ENCODE results near the gene HYKK. TPM values are rescaled to one million over a fixed set of nuclear protein-coding genes. Genes with fewer than 3 reads are reported as not detected.
"Not testable (repeated sequence)": the region's sequence is repeated elsewhere in the genome, so short reads cannot be mapped to it uniquely, and the experiment has no call there.

The HYKK gene
- total RNA-seq, 1 donor from 2014 or later, result 6.0 TPM

- no peaks in the 10 kb centered on the region for H3K4me1 Mint-ChIP-seq
- TF ChIP-seq CTCF (IDR thresholded peaks at IDR 0.05; ENCODE audit: unreplicated experiment), result no peak
- no peaks in the 10 kb centered on the region for H3K9me3 Mint-ChIP-seq
- H3K27ac Mint-ChIP-seq, result no peak overlapping the region
- DNase-seq (ENCODE audit: low spot score in 2 of 2, unreplicated experiment in 2 of 2), result no peak
- H3K36me3 Mint-ChIP-seq, result peaks cover 21% of the 10 kb centered on the region
- H3K27me3 Mint-ChIP-seq (ENCODE audit: low read depth), result peaks cover 2% of the 10 kb centered on the region
- no peak overlapping the region for H3K4me3 Mint-ChIP-seq
Observed at GRCh38 chr15:78551902-78552301, 44.5 kb downstream of the HYKK start.

- peaks cover 20% of the 10 kb centered on the region for H3K36me3 Mint-ChIP-seq
- no peak overlapping the region for H3K27ac Mint-ChIP-seq
- no peak overlapping the region for H3K4me3 Mint-ChIP-seq
- TF ChIP-seq CTCF (IDR thresholded peaks at IDR 0.05; ENCODE audit: unreplicated experiment), result no peak
- peaks cover 3% of the 10 kb centered on the region for H3K27me3 Mint-ChIP-seq (ENCODE audit: low read depth)
- no peaks in the 10 kb centered on the region for H3K9me3 Mint-ChIP-seq
- H3K4me1 Mint-ChIP-seq, result no peaks in the 10 kb centered on the region
- DNase-seq (ENCODE audit: low spot score in 2 of 2, unreplicated experiment in 2 of 2), result no peak
Observed at GRCh38 chr15:78552597-78552996, 45.2 kb downstream of the HYKK start.

GRCh38 chr15:78560201-78560600 is 52.8 kb downstream of the HYKK start:
- H3K27me3 Mint-ChIP-seq (ENCODE audit: low read depth), result peaks cover 30% of the 10 kb centered on the region
- H3K9me3 Mint-ChIP-seq; DNase-seq (ENCODE audit: low spot score in 2 of 2, unreplicated experiment in 2 of 2); H3K4me1 Mint-ChIP-seq; H3K27ac Mint-ChIP-seq; H3K36me3 Mint-ChIP-seq; H3K4me3 Mint-ChIP-seq: not testable (repeated sequence)

- H3K9me3 Mint-ChIP-seq, result no peaks in the 10 kb centered on the region
- DNase-seq (ENCODE audit: low spot score in 2 of 2, unreplicated experiment in 2 of 2), result no peak
- no peak for TF ChIP-seq CTCF (IDR thresholded peaks at IDR 0.05; ENCODE audit: unreplicated experiment)
- H3K27me3 Mint-ChIP-seq (ENCODE audit: low read depth), result peaks cover 33% of the 10 kb centered on the region
- H3K4me3 Mint-ChIP-seq, result no peak overlapping the region
- no peak overlapping the region for H3K27ac Mint-ChIP-seq
- H3K4me1 Mint-ChIP-seq, result peaks cover 4% of the 10 kb centered on the region
- no peaks in the 10 kb centered on the region for H3K36me3 Mint-ChIP-seq
Observed at GRCh38 chr15:78561490-78561889, 54.1 kb downstream of the HYKK start.

GRCh38 chr15:78563092-78563491 is 55.7 kb downstream of the HYKK start:
- Mint-ChIP-seq H3K4me1 (peaks cover 10% of the 10 kb centered on the region), H3K27ac (no peak overlapping the region), H3K4me3 (no peak overlapping the region), H3K27me3 (ENCODE audit: low read depth) (peaks cover 39% of the 10 kb centered on the region), H3K9me3 (no peaks in the 10 kb centered on the region), H3K36me3 (no peaks in the 10 kb centered on the region)
- TF ChIP-seq CTCF (IDR thresholded peaks at IDR 0.05; ENCODE audit: unreplicated experiment), result no peak
- DNase-seq (ENCODE audit: low spot score in 2 of 2, unreplicated experiment in 2 of 2), result no peak

GRCh38 chr15:78564743-78565096 is 57.3 kb downstream of the HYKK start:
- no peaks in the 10 kb centered on the region for H3K9me3 Mint-ChIP-seq
- H3K27ac Mint-ChIP-seq, result no peak overlapping the region
- H3K27me3 Mint-ChIP-seq (ENCODE audit: low read depth), result peaks cover 34% of the 10 kb centered on the region
- H3K4me3 Mint-ChIP-seq, result peak overlapping the region; percentile 76
- no peak for TF ChIP-seq CTCF (IDR thresholded peaks at IDR 0.05; ENCODE audit: unreplicated experiment)
- peaks cover 10% of the 10 kb centered on the region for H3K4me1 Mint-ChIP-seq
- H3K36me3 Mint-ChIP-seq, result no peaks in the 10 kb centered on the region
- no peak for DNase-seq (ENCODE audit: low spot score in 2 of 2, unreplicated experiment in 2 of 2)

All from mesothelial cell of epicardium (in vitro differentiated cells).